ENCODE results near the gene AGMAT. TPM values are rescaled to one million over a fixed set of nuclear protein-coding genes. Genes with fewer than 3 reads are reported as not detected.

Gene AGMAT
- total and polyA plus RNA-seq, 2 donors (not counting 1 experiment from before 2014, with no cell fraction given) = 3.5 to 3.7 TPM

GRCh38 chr1:15573477-15573876 is 11.4 kb downstream of the AGMAT start:
- H3K79me2 ChIP-seq (ENCODE audit: control insufficient read depth, insufficient read depth, low read length) = no peaks in the 10 kb centered on the region
- Mint-ChIP-seq H3K4me3 (no peak overlapping the region), H3K9me3 (ENCODE audit: insufficient read depth) (no peaks in the 10 kb centered on the region), H3K27me3 (no peaks in the 10 kb centered on the region), H3K27ac (peak overlapping the region; percentile 42), H3K4me1 (peaks cover 38% of the 10 kb centered on the region)
- peak overlapping the region in 1 of 2 donors; percentile 18 for H3K27ac ChIP-seq (ENCODE audit: low read length in 2 of 2)
- H3K4me2 ChIP-seq (replicated peaks; ENCODE audit: low read depth, low read length, poor library complexity, severe bottlenecking) = no peak overlapping the region
- ChIA-PET CTCF (no interaction called here), POLR2A (no interaction called here)
- DNase-seq = no peak
- H3K9me3 ChIP-seq (ENCODE audit: control extremely low read depth in 1 of 3, control insufficient read depth in 2 of 3, insufficient read depth in 1 of 3, low read length in 2 of 3) = no peaks in the 10 kb centered on the region
- WGBS (ENCODE audit: insufficient coverage) = 100% methylated on average over 3 of the region's 9 CpGs
- H4K20me1 ChIP-seq (ENCODE audit: control insufficient read depth, insufficient read depth, low read length, poor library complexity, severe bottlenecking) = no peaks in the 10 kb centered on the region
- no peak overlapping the region for H2AFZ ChIP-seq (ENCODE audit: insufficient read depth, low read depth, low read length, poor library complexity, severe bottlenecking)
- intact Hi-C loops (cut with micrococcal nuclease) = no loop called here
- H3K4me3 ChIP-seq (ENCODE audit: control extremely low read depth in 1 of 5, extremely low read depth in 1 of 5, insufficient read depth in 1 of 5, low read depth in 2 of 5, low read length in 4 of 5) = no peak overlapping the region
- H3K4me1 ChIP-seq (ENCODE audit: control insufficient read depth in 2 of 2, insufficient read depth in 2 of 2, low read length in 2 of 2) = peaks cover 31 to 38% of the 10 kb centered on the region in 2 donors
- no peak for TF ChIP-seq CTCF (IDR thresholded peaks at IDR 0.05)
- TF ChIP-seq EZH2 (IDR thresholded peaks at IDR 0.05; ENCODE audit: borderline replicate concordance, insufficient read depth, low read depth, low read length, poor library complexity, severe bottlenecking) = no peak
- H3K36me3 ChIP-seq (replicated peaks in 1 of 2; ENCODE audit: control extremely low read depth in 1 of 2, control insufficient read depth in 1 of 2, extremely low read depth in 1 of 2, insufficient read depth in 2 of 2, low read length in 1 of 2) = peaks cover 2 to 13% of the 10 kb centered on the region in 2 experiments
- no peaks in the 10 kb centered on the region for H3K27me3 ChIP-seq (replicated peaks in 1 of 4; ENCODE audit: control extremely low read depth in 1 of 4, control insufficient read depth in 3 of 4, insufficient read depth in 4 of 4, low read length in 3 of 4)
- no peak for ATAC-seq (ENCODE audit: low read depth)
- no peak overlapping the region for H3K9ac ChIP-seq (ENCODE audit: low read length)

- Mint-ChIP-seq H3K27ac (peak overlapping the region; percentile 95), H3K4me1 (peaks cover 26% of the 10 kb centered on the region), H3K4me3 (peak overlapping the region; percentile 83), H3K9me3 (ENCODE audit: insufficient read depth) (no peaks in the 10 kb centered on the region), H3K27me3 (no peaks in the 10 kb centered on the region)
- Histone ChIP-seq H2AFZ (ENCODE audit: insufficient read depth, low read depth, low read length, poor library complexity, severe bottlenecking) (no peak overlapping the region), H3K9ac (ENCODE audit: low read length) (peak overlapping the region; percentile 37), H3K4me2 (replicated peaks; ENCODE audit: low read depth, low read length, poor library complexity, severe bottlenecking) (peak overlapping the region; percentile 67), H3K27ac (ENCODE audit: low read length in 2 of 2) (peak overlapping the region; percentile 58 to 66), H3K27me3 (replicated peaks in 1 of 4; ENCODE audit: control extremely low read depth in 1 of 4, control insufficient read depth in 3 of 4, insufficient read depth in 4 of 4, low read length in 3 of 4) (no peaks in the 10 kb centered on the region), H3K36me3 (replicated peaks in 1 of 2; ENCODE audit: control extremely low read depth in 1 of 2, control insufficient read depth in 1 of 2, extremely low read depth in 1 of 2, insufficient read depth in 2 of 2, low read length in 1 of 2) (peaks cover 7 to 35% of the 10 kb centered on the region in 2 experiments), H3K4me3 (ENCODE audit: control extremely low read depth in 1 of 5, extremely low read depth in 1 of 5, insufficient read depth in 1 of 5, low read depth in 2 of 5, low read length in 4 of 5) (peak overlapping the region in 2 of 5 experiments; percentile 15 to 16), H3K4me1 (ENCODE audit: control insufficient read depth in 2 of 2, insufficient read depth in 2 of 2, low read length in 2 of 2) (peaks cover 22 to 27% of the 10 kb centered on the region in 2 donors), H3K9me3 (ENCODE audit: control extremely low read depth in 1 of 3, control insufficient read depth in 2 of 3, insufficient read depth in 1 of 3, low read length in 2 of 3) (no peaks in the 10 kb centered on the region), H4K20me1 (ENCODE audit: control insufficient read depth, insufficient read depth, low read length, poor library complexity, severe bottlenecking) (no peaks in the 10 kb centered on the region), H3K79me2 (ENCODE audit: control insufficient read depth, insufficient read depth, low read length) (no peaks in the 10 kb centered on the region)
- DNase-seq = no peak
- intact Hi-C loops (cut with micrococcal nuclease) = loop anchor here (2.0 kb wide), 3 partner anchors 44 to 126 kb away; partner anchors contain the start of genes DDI2 and DNAJC16
- TF ChIP-seq CTCF (IDR thresholded peaks at IDR 0.05) = no peak
- no peak for TF ChIP-seq EZH2 (IDR thresholded peaks at IDR 0.05; ENCODE audit: borderline replicate concordance, insufficient read depth, low read depth, low read length, poor library complexity, severe bottlenecking)
- ATAC-seq (ENCODE audit: low read depth) = no peak
- ChIA-PET POLR2A (interaction anchor here (0.7 to 1.2 kb wide), 6 partner anchors 10 to 125 kb away, joined by 3 to 11 read pairs (median 4); partner anchors contain the start of genes AGMAT and DNAJC16), CTCF (interaction anchor here (0.9 to 1.0 kb wide), 2 partner anchors 13 to 168 kb away, joined by 3 to 6 read pairs; no protein-coding TSS in a partner anchor)
Measured at GRCh38 chr1:15571266-15571665, 13.6 kb downstream of the AGMAT start.

Data from B cell (primary cell).